ENCODE measurements around the gene SORCS1. TPM values are rescaled to one million over a fixed set of nuclear protein-coding genes. Genes with fewer than 3 reads are reported as not detected.

SORCS1 gene
- total RNA-seq, 2 donors from 2014 or later = 0.23 to 14.4 TPM

DNA sequence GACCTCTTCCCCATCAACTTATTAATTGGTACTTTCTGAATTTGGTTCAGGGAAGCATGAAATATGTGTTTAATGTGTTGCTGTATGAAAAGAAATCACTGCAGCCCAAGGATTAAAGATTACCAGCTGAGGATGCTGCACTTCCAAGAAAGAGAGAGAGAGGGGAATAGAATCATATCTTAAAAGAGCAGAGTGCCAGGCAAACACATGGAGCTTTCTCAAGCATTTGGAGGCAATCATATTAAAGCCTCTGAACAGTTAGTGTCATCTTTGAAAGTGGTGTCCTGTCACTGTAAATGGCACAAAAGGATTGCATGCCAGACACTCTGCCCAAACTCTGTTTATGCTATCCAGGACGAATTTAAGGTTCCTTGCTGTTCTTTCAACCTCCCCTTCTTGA lies 386.7 kb downstream of the SORCS1 start:
- H3K36me3 ChIP-seq = no peaks in the 10 kb centered on the region
- no peaks in the 10 kb centered on the region for H3K27me3 ChIP-seq (replicated peaks; ENCODE audit: insufficient read depth)
- 30% methylated on average over 1 of the region's 1 CpG for WGBS
- H3K27ac ChIP-seq = no peak overlapping the region
- intact Hi-C loops (cut with DNase I) = no loop called here
- H3K9me3 ChIP-seq = no peaks in the 10 kb centered on the region
- no peaks in the 10 kb centered on the region for H3K4me1 ChIP-seq (replicated peaks)
- no peak overlapping the region for H3K4me3 ChIP-seq
- DNase-seq (ENCODE audit: low spot score) = no peak
- TF ChIP-seq POLR2A (IDR thresholded peaks at IDR 0.05) = no peak
- no peak for TF ChIP-seq POLR2AphosphoS5 (IDR thresholded peaks at IDR 0.05)
- TF ChIP-seq, protein P1, sequence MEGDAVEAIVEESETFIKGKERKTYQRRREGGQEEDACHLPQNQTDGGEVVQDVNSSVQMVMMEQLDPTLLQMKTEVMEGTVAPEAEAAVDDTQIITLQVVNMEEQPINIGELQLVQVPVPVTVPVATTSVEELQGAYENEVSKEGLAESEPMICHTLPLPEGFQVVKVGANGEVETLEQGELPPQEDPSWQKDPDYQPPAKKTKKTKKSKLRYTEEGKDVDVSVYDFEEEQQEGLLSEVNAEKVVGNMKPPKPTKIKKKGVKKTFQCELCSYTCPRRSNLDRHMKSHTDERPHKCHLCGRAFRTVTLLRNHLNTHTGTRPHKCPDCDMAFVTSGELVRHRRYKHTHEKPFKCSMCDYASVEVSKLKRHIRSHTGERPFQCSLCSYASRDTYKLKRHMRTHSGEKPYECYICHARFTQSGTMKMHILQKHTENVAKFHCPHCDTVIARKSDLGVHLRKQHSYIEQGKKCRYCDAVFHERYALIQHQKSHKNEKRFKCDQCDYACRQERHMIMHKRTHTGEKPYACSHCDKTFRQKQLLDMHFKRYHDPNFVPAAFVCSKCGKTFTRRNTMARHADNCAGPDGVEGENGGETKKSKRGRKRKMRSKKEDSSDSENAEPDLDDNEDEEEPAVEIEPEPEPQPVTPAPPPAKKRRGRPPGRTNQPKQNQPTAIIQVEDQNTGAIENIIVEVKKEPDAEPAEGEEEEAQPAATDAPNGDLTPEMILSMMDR (IDR thresholded peaks at IDR 0.05) = no peak

DNA sequence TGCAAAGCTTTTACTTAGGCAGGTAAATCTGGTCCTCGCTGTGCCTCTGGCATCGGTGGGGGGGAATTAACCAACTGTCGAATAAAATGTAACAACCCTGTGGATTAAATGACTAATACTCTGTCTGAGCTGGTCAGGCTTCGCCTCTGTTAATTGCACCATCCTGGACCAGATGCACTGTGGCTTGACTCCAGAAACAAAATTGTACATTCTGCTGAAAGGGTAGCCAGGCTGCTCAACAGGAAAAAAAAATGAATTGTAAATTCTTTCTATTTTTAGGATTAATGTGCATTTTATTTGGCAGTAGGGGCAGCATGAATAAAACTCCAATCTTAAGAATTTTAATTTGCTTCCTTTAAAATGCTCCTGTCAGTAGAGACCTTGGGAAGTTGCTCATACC lies 389.4 kb downstream of the SORCS1 start:
- H3K4me1 ChIP-seq (replicated peaks) = no peaks in the 10 kb centered on the region
- intact Hi-C loops (cut with DNase I) = no loop called here

DNA sequence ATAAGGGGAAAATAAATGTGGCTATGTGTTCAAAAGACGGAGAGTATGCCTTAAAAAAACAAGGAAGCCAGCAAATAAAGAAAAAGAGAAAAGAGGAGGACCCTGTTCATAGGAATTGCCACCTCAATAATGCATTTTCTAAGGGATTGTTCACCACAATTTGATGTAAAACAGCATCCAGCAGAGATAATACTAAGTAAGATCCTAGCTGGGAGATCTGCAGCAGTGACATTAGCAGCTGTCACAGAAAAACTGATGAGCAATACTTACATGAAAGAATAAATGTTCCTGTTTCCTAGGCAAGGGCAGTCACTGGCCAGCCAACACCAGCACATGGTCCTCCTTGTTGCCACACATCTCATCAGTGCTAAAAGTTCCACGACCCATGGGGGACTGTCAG lies 391.5 kb downstream of the SORCS1 start:
- no peaks in the 10 kb centered on the region for H3K4me1 ChIP-seq (replicated peaks)
- no peaks in the 10 kb centered on the region for H3K9me3 ChIP-seq
- intact Hi-C loops (cut with DNase I) = no loop called here
- H3K27ac ChIP-seq = no peak overlapping the region
- H3K27me3 ChIP-seq (replicated peaks; ENCODE audit: insufficient read depth) = no peaks in the 10 kb centered on the region
- no peaks in the 10 kb centered on the region for H3K36me3 ChIP-seq
- TF ChIP-seq, protein P1 (IDR thresholded peaks at IDR 0.05) = no peak
- TF ChIP-seq POLR2AphosphoS5 (IDR thresholded peaks at IDR 0.05) (no peak), POLR2A (IDR thresholded peaks at IDR 0.05) (no peak)
- 73% methylated on average over 2 of the region's 2 CpGs for WGBS
- no peak overlapping the region for H3K4me3 ChIP-seq
- no peak for DNase-seq (ENCODE audit: low spot score)

More for the DNA sequence above, 389.4 kb downstream of the SORCS1 start:
- H3K27ac ChIP-seq = no peak overlapping the region
- H3K27me3 ChIP-seq (replicated peaks; ENCODE audit: insufficient read depth) = no peaks in the 10 kb centered on the region
- no peak overlapping the region for H3K4me3 ChIP-seq
- H3K9me3 ChIP-seq = no peaks in the 10 kb centered on the region
- no peak for DNase-seq (ENCODE audit: low spot score)
- no peaks in the 10 kb centered on the region for H3K36me3 ChIP-seq
- TF ChIP-seq POLR2A (IDR thresholded peaks at IDR 0.05) = no peak
- TF ChIP-seq POLR2AphosphoS5 (IDR thresholded peaks at IDR 0.05) = no peak
- TF ChIP-seq, protein P1 (IDR thresholded peaks at IDR 0.05) = no peak
- WGBS = 28% methylated on average over 4 of the region's 4 CpGs

DNA sequence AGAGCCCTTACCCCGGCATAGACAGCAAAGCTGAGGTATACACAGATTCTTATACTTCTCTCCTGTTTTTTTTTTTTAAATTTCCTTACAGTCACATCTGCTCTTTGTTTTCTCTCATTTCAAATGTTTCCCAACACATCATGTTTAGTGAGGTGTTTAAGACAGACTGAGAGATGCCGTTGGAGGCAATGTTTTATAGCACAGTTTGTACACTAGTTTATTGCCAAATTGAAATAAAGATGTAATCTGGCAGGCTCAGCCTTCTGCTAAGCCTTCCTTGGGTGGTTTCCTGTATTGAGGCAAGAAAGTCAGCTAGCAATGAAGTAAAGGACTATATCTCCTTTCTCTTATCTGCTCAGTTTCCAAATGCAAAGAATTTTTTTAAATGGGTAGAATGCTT lies 393.4 kb downstream of the SORCS1 start:
- no peak for DNase-seq (ENCODE audit: low spot score)
- no peaks in the 10 kb centered on the region for H3K9me3 ChIP-seq
- intact Hi-C loops (cut with DNase I) = no loop called here
- no peaks in the 10 kb centered on the region for H3K36me3 ChIP-seq
- no peaks in the 10 kb centered on the region for H3K4me1 ChIP-seq (replicated peaks)
- 19% methylated on average over 2 of the region's 2 CpGs for WGBS
- no peak for TF ChIP-seq POLR2A (IDR thresholded peaks at IDR 0.05)
- TF ChIP-seq POLR2AphosphoS5 (IDR thresholded peaks at IDR 0.05) = no peak
- TF ChIP-seq, protein P1 (IDR thresholded peaks at IDR 0.05) = no peak
- H3K27ac ChIP-seq = no peak overlapping the region
- no peak overlapping the region for H3K4me3 ChIP-seq
- H3K27me3 ChIP-seq (replicated peaks; ENCODE audit: insufficient read depth) = no peaks in the 10 kb centered on the region

DNA sequence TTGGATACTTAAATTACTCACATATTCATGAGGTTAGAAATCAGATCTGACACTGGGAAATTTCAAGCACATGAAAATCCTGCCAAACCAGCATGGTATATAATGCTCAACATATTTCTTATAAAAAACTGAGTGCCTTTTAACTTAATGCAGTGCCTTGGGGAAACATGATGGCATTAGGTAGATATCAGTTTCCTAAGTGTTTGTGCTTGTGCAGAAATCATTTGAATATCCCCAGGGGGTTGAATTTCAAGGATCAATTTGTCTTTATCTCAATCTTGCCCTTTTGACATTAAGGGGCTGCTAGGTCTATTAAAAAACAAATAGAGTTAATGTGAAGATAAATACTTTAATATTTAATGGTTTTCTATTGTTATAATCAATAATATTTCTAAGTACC lies 396.3 kb downstream of the SORCS1 start:
- H3K36me3 ChIP-seq = no peaks in the 10 kb centered on the region
- DNase-seq (ENCODE audit: low spot score) = no peak
- H3K27me3 ChIP-seq (replicated peaks; ENCODE audit: insufficient read depth) = no peaks in the 10 kb centered on the region
- intact Hi-C loops (cut with DNase I) = no loop called here
- no peaks in the 10 kb centered on the region for H3K4me1 ChIP-seq (replicated peaks)
- TF ChIP-seq POLR2A (IDR thresholded peaks at IDR 0.05) (no peak), POLR2AphosphoS5 (IDR thresholded peaks at IDR 0.05) (no peak)
- TF ChIP-seq, protein P1 (IDR thresholded peaks at IDR 0.05) = no peak
- H3K9me3 ChIP-seq = no peaks in the 10 kb centered on the region
- no peak overlapping the region for H3K4me3 ChIP-seq
- no peak overlapping the region for H3K27ac ChIP-seq

Data from prostate gland (tissue), 2 donors.